SK-N-SH (cell line): ENCODE measurements around the gene ZNF335.

Experiments used
- CHD2 ChIP-seq: fragments of 150-350 bp; IDR thresholded peaks from 2 replicates; pipeline ENCODE4 v1.6.1; 2018; ENCODE audit warnings: low read length; ENCODE audit not compliant: partially characterized antibody
- EP300 ChIP-seq, 2 experiments: IDR thresholded peaks; 2 replicates each; pipeline versions ENCODE4 v1.4.0 to v1.6.1; 2012; ENCODE audit warnings: borderline replicate concordance in 1 of 2, low read depth in 1 of 2, low read length in 1 of 2
- FOXM1 ChIP-seq: IDR thresholded peaks from 2 replicates; pipeline ENCODE4 v1.4.0; 2012; ENCODE audit warnings: low read depth, mild to moderate bottlenecking
- JUND ChIP-seq: IDR thresholded peaks from 2 replicates; pipeline ENCODE4 v1.4.0; 2012
- MXI1 ChIP-seq: IDR thresholded peaks from 2 replicates; pipeline ENCODE4 v1.6.1; 2012; ENCODE audit warnings: mild to moderate bottlenecking, low read depth, low read length, improper control_type of control experiment
- POLR2AphosphoS5 ChIP-seq: IDR thresholded peaks from 2 replicates; pipeline ENCODE4 v1.6.1; 2012; ENCODE audit warnings: low read depth, low read length
- RAD21 ChIP-seq: IDR thresholded peaks from 2 replicates; pipeline ENCODE4 v1.6.1; 2012; ENCODE audit warnings: mild to moderate bottlenecking, low read length
- TAF1 ChIP-seq: IDR thresholded peaks from 2 replicates; pipeline ENCODE4 v1.6.1; 2012; ENCODE audit warnings: low read depth, mild to moderate bottlenecking, low read length, moderate library complexity, borderline replicate concordance
- YY1 ChIP-seq: IDR thresholded peaks from 2 replicates; pipeline ENCODE4 v1.4.0; 2012; ENCODE audit warnings: low read depth, mild to moderate bottlenecking
- TF ChIP-seq, protein P1 (sequence below): fragments of 200-600 bp; sonication (generic); IDR thresholded peaks from 2 replicates; pipeline ENCODE4 v1.6.1; 2017; ENCODE audit warnings: antibody characterized with exemption, mild to moderate bottlenecking, moderate library complexity
- TF ChIP-seq, protein P2 (sequence below): IDR thresholded peaks from 2 replicates; pipeline ENCODE4 v1.4.0; 2012; ENCODE audit warnings: low read depth
- TF ChIP-seq, protein P3 (sequence below): fragments of 150-350 bp; IDR thresholded peaks from 2 replicates; pipeline ENCODE4 v1.6.1; 2016; ENCODE audit warnings: mild to moderate bottlenecking, low read depth, low read length

- TF ChIP-seq, protein P1, sequence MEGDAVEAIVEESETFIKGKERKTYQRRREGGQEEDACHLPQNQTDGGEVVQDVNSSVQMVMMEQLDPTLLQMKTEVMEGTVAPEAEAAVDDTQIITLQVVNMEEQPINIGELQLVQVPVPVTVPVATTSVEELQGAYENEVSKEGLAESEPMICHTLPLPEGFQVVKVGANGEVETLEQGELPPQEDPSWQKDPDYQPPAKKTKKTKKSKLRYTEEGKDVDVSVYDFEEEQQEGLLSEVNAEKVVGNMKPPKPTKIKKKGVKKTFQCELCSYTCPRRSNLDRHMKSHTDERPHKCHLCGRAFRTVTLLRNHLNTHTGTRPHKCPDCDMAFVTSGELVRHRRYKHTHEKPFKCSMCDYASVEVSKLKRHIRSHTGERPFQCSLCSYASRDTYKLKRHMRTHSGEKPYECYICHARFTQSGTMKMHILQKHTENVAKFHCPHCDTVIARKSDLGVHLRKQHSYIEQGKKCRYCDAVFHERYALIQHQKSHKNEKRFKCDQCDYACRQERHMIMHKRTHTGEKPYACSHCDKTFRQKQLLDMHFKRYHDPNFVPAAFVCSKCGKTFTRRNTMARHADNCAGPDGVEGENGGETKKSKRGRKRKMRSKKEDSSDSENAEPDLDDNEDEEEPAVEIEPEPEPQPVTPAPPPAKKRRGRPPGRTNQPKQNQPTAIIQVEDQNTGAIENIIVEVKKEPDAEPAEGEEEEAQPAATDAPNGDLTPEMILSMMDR = no peak
- TF ChIP-seq MXI1 (no peak), RAD21 (no peak), POLR2AphosphoS5 (no peak), TAF1 (no peak), FOXM1 (no peak), YY1 (no peak), EP300 (IDR thresholded peaks at IDR 0.05; ENCODE audit: borderline replicate concordance in 1 of 2, low read depth in 1 of 2, low read length in 1 of 2) (no peak), JUND (no peak), CHD2 (no peak)
- TF ChIP-seq, protein P2, sequence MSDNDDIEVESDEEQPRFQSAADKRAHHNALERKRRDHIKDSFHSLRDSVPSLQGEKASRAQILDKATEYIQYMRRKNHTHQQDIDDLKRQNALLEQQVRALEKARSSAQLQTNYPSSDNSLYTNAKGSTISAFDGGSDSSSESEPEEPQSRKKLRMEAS = no peak
- TF ChIP-seq, protein P3, sequence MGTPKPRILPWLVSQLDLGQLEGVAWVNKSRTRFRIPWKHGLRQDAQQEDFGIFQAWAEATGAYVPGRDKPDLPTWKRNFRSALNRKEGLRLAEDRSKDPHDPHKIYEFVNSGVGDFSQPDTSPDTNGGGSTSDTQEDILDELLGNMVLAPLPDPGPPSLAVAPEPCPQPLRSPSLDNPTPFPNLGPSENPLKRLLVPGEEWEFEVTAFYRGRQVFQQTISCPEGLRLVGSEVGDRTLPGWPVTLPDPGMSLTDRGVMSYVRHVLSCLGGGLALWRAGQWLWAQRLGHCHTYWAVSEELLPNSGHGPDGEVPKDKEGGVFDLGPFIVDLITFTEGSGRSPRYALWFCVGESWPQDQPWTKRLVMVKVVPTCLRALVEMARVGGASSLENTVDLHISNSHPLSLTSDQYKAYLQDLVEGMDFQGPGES = no peak
Measured at GRCh38 chr20:45959956-45960630, 11.9 kb downstream of the ZNF335 start.
